ENCODE measurements around the gene KRTAP4-8. TPM values are rescaled to one million over a fixed set of nuclear protein-coding genes. Genes with fewer than 3 reads are reported as not detected.

Gene KRTAP4-8
- total and polyA plus RNA-seq, 2 of the 8 experiments (the other 6 are each of a cell fraction or from before 2014, with no cell fraction given) = not detected

DNA sequence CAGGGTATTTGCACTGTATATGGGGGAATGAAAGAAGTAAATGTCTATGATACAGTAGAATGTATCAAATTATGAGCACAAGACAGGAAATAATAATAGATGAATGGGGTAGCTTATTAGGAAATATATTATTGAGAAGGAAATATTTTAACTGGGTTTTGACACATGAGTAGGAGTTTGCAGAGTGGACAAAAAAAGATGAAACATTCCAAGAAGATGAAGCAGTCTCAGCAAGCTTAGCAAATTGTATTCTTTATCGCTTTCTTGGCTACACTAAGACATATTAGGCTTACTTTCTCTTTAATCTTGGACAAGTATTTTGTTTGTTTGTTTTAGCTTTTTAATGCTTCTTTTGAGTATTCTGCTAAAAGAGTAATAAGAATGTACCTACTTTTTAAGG, 6.0 kb upstream of the KRTAP4-8 start:
- no peaks in the 10 kb centered on the region for H3K79me1 ChIP-seq (ENCODE audit: low read depth, low read length)
- no peak overlapping the region for H2BK15ac ChIP-seq (ENCODE audit: low read length)
- no peak overlapping the region for H4K5ac ChIP-seq (ENCODE audit: insufficient read length, low read depth, low read length)
- no peak overlapping the region for H2AFZ ChIP-seq (ENCODE audit: low read length)
- CTCF ChIA-PET (ENCODE audit: partially characterized antibody) = no interaction called here
- no peaks in the 10 kb centered on the region for H3K27me3 ChIP-seq (replicated peaks in 1 of 4; ENCODE audit: control insufficient read depth in 3 of 4, extremely low read depth in 1 of 4, insufficient read depth in 3 of 4, low read length in 3 of 4)
- no peak overlapping the region for H4K91ac ChIP-seq (replicated peaks; ENCODE audit: insufficient read length, low read length)
- H3K36me3 ChIP-seq (ENCODE audit: control insufficient read depth in 2 of 4, insufficient read depth in 4 of 4, low read length in 3 of 4) = no peaks in the 10 kb centered on the region
- no peaks in the 10 kb centered on the region for H4K20me1 ChIP-seq (replicated peaks in 1 of 2; ENCODE audit: control insufficient read depth in 1 of 2, insufficient read depth in 2 of 2, low read length in 2 of 2)
- H3K18ac ChIP-seq (ENCODE audit: extremely low read depth, low read length) = no peak overlapping the region
- FAIRE-seq (no peak), DNase-seq (ENCODE audit: low read depth in 1 of 2, low spot score in 2 of 2) (no peak)
- no peak overlapping the region for H2AK5ac ChIP-seq (ENCODE audit: low read depth, low read length)
- 94% methylated on average over 1 of the region's 1 CpG; no CpG with 5 or more reads in 1 of the 2 experiments for WGBS, 2 experiments (ENCODE audit: extremely low coverage in 1 of 2, insufficient coverage in 1 of 2, insufficient read length in 1 of 2, insufficient replicate concordance in 2 of 2, low coverage in 1 of 2, low lambda C conversion rate in 2 of 2, missing lambda C conversion rate in 1 of 2)
- no peak overlapping the region for H2BK5ac ChIP-seq (ENCODE audit: low read depth, low read length)
- H3K23me2 ChIP-seq (ENCODE audit: low read depth, low read length) = no peaks in the 10 kb centered on the region
- peaks cover 2 to 10% (median 6%) of the 10 kb centered on the region in 4 experiments; a peak in 5 of 7 replicates for H3K4me1 ChIP-seq (replicated peaks in 1 of 4; ENCODE audit: control insufficient read depth in 3 of 4, insufficient read depth in 4 of 4, low read length in 3 of 4)
- H3K27ac ChIP-seq (ENCODE audit: low read depth, low read length) = no peak overlapping the region
- no peak overlapping the region for H3K9ac ChIP-seq (replicated peaks in 1 of 4; ENCODE audit: extremely low read depth in 1 of 4, low read depth in 3 of 4, low read length in 3 of 4)
- no peak overlapping the region for H3K4ac ChIP-seq (replicated peaks; ENCODE audit: insufficient read length, low read depth, low read length)
- no peak for TF ChIP-seq CTBP2 (IDR thresholded peaks at IDR 0.05; ENCODE audit: borderline replicate concordance, insufficient read depth, insufficient read length, low read length)
- no peak overlapping the region for H2BK20ac ChIP-seq (ENCODE audit: low read length)
- POLR2A ChIA-PET (ENCODE audit: partially characterized antibody) = no interaction called here
- H3K56ac ChIP-seq (replicated peaks; ENCODE audit: insufficient read length, low read depth, low read length) = no peak overlapping the region
- H3K14ac ChIP-seq (ENCODE audit: insufficient read length) = no peak overlapping the region
- no peaks in the 10 kb centered on the region for H3K79me2 ChIP-seq (ENCODE audit: control insufficient read depth in 1 of 2, insufficient read depth in 2 of 2, low read length in 2 of 2)
- no peak overlapping the region for H4K8ac ChIP-seq (ENCODE audit: extremely low read depth, insufficient read depth, low read length)
- H3K4me3 ChIP-seq (ENCODE audit: extremely low read depth in 1 of 4, insufficient read depth in 2 of 4, low read depth in 3 of 4, low read length in 4 of 4) = no peak overlapping the region
- H3K23ac ChIP-seq (ENCODE audit: insufficient read length) = no peak overlapping the region
- H3K4me2 ChIP-seq (ENCODE audit: insufficient read depth in 1 of 2, low read depth in 2 of 2, low read length in 2 of 2) = no peak overlapping the region
- no peak overlapping the region for H2BK12ac ChIP-seq (ENCODE audit: low read depth, low read length)
- no peak overlapping the region for H2BK120ac ChIP-seq (replicated peaks; ENCODE audit: low read depth, low read length)
- H3K9me3 ChIP-seq (ENCODE audit: insufficient read depth in 2 of 2, low read depth in 1 of 2, low read length in 1 of 2) = no peaks in the 10 kb centered on the region
